Heart right ventricle (tissue), 16 donors: ENCODE results near the gene NSD1. TPM values are rescaled to one million over a fixed set of nuclear protein-coding genes. Genes with fewer than 3 reads are reported as not detected.

Source experiments
- ATAC-seq, 8 donors: fragments of 200-7000 bp; cut with Tn5 transposase; one replicate each; pipeline ENCODE4 v1.9.1; 2020; ENCODE audit warnings: mild to moderate bottlenecking in 8 of 8, moderate library complexity in 8 of 8, moderate number of reproducible peaks in 1 of 8
- DNase-seq, 2 donors: peaks; one replicate each; pipeline ENCODE4 v3.0.0-alpha.2; 2020
- H3K27ac ChIP-seq, 10 donors: fragments of 200-600 bp; sonication (generic) in 2 of 10; one replicate each; pipeline versions ENCODE4 v1.5.0 to v1.8.0; 2020 to 2022; ENCODE audit warnings: mild to moderate bottlenecking in 3 of 10
- H3K27me3 ChIP-seq, 7 donors: fragments of 200-600 bp; one replicate each; pipeline ENCODE4 v1.8.0; 2021 to 2022; ENCODE audit warnings: mild to moderate bottlenecking in 2 of 7
- H3K36me3 ChIP-seq, 9 donors: fragments of 200-600 bp; sonication (generic) in 1 of 9; one replicate each; pipeline versions ENCODE4 v1.5.0 to v1.8.0; 2020 to 2022; ENCODE audit warnings: mild to moderate bottlenecking in 2 of 9
- H3K4me1 ChIP-seq, 9 donors: fragments of 200-600 bp; sonication (generic) in 1 of 9; one replicate each; pipeline versions ENCODE4 v1.5.0 to v1.8.0; 2020 to 2022; ENCODE audit warnings: mild to moderate bottlenecking in 4 of 9
- H3K4me3 ChIP-seq, 10 donors: fragments of 200-600 bp; sonication (generic) in 2 of 10; one replicate each; pipeline versions ENCODE4 v1.5.0 to v1.8.0; 2020 to 2022; ENCODE audit warnings: mild to moderate bottlenecking in 7 of 10, moderate library complexity in 2 of 10
- H3K9me3 ChIP-seq, 11 donors: fragments of 200-600 bp in 10 of 11; sonication (generic) in 2 of 11; one replicate each; pipeline versions ENCODE4 v1.5.0 to v1.8.0; 2013 to 2022; ENCODE audit warnings: mild to moderate bottlenecking in 2 of 11, control low read depth in 1 of 11, moderate library complexity in 1 of 11
- WGBS, 2 donors: extraction: QIAGEN DNeasy Blood & Tissue Kit; methylation state at CpG; one replicate each; pipeline ENCODE4 v1.1.7; 2013; ENCODE audit warnings: inconsistent platforms in 1 of 2; 5-methylcytosine and 5-hydroxymethylcytosine counted together
- intact Hi-C, 10 donors: fragments of 100-400 bp; cut with DNase I; formaldehyde crosslinking; loops; one replicate each; pipeline versions ENCODE4 v1.11.1 to v1.14.2; 2022
- polyA plus RNA-seq, 2 donors: library from polyadenylated mRNA; stranded (reverse); fragments of 200-250 nt; gene quantifications; one replicate each; pipeline ENCODE4 v1.2.3, GENCODE V29; 2013
- total RNA-seq, 10 donors: library from RNA; stranded (reverse); fragmentation: NEBNext Ultra II Directional in 3 of 10; extraction: Animal tissue kit (Norgen Biotek cat#: 25700) in 3 of 10; gene quantifications; one replicate each; pipeline versions ENCODE4 v1.2.1 to v1.2.4, GENCODE V29; 2021 to 2023
- TF ChIP-seq, protein P1 (sequence below), 9 donors: fragments of 200-600 bp; sonication (generic) in 2 of 9; IDR thresholded peaks; one replicate each; pipeline versions ENCODE4 v1.5.0 to v1.8.0; 2021 to 2022; ENCODE audit warnings: antibody characterized with exemption in 9 of 9, mild to moderate bottlenecking in 5 of 9, moderate library complexity in 1 of 9
- donor health status: Arrhythmogenic right ventricular cardiomyopathy.
- donor health status: ischemic (EF 13 %, LVEDD 7.1; RV severe dilation, severe dysfunction).
- donor health status: healthy with polysubstance abuse.
- donor health status: DM: no; HTN: yes; CAD: no.
- donor health status: DM: no; HTN: no; CAD: no.
- donor health status: ischemic (EF 25% LVEDD 6.9; RV normal size, moderate dysfunction).
- donor health status: ischemic (EF 25% LVEDD 5.7; RV mildly dilated, moderate dysfunction).
- donor health status: healthy.
- donor health status: DM: yes; HTN: yes; CAD: no.
- donor health status: Ischemic cardiomyopathy.
- donor health status: ischemic (EF 35%, LVEDD 5.7; RV mildly dilated, moderate dysfunction).
- donor health status: nonischemic (EF 11% LVEDD 7.7; RV severe dilation, severe dysfunction).
- donor health status: DM: yes; HTN: yes; CAD: no.
- donor health status: PGD.
- donor health status: ischemic (EF 29% LVEDD 5.4; RV normal size, mild dysfunction).
- donor health status: nonischemic (EF 23%, LVEDD 6.1; RV moderate dilation, normal function).

The NSD1 gene
- total and polyA plus RNA-seq, 12 donors: 5.6 to 62.9 (median 47.1) TPM

- Histone ChIP-seq H3K4me3 (no peak overlapping the region), H3K4me1 (peaks cover 0 to 37% (median 16%) of the 10 kb centered on the region in 9 donors), H3K36me3 (peaks cover 0 to 95% (median 0%) of the 10 kb centered on the region in 9 donors), H3K27me3 (no peaks in the 10 kb centered on the region), H3K9me3 (no peaks in the 10 kb centered on the region), H3K27ac (no peak overlapping the region)
- intact Hi-C loops: no loop called here
- DNase-seq (no peak), ATAC-seq (no peak)
- TF ChIP-seq, protein P1, sequence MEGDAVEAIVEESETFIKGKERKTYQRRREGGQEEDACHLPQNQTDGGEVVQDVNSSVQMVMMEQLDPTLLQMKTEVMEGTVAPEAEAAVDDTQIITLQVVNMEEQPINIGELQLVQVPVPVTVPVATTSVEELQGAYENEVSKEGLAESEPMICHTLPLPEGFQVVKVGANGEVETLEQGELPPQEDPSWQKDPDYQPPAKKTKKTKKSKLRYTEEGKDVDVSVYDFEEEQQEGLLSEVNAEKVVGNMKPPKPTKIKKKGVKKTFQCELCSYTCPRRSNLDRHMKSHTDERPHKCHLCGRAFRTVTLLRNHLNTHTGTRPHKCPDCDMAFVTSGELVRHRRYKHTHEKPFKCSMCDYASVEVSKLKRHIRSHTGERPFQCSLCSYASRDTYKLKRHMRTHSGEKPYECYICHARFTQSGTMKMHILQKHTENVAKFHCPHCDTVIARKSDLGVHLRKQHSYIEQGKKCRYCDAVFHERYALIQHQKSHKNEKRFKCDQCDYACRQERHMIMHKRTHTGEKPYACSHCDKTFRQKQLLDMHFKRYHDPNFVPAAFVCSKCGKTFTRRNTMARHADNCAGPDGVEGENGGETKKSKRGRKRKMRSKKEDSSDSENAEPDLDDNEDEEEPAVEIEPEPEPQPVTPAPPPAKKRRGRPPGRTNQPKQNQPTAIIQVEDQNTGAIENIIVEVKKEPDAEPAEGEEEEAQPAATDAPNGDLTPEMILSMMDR (IDR thresholded peaks at IDR 0.05): no peak
- 98% methylated on average over 6 of the region's 6 CpGs for WGBS, 2 donors
Observed at GRCh38 chr5:177343777-177344176, 210.2 kb downstream of the NSD1 start.

DNA sequence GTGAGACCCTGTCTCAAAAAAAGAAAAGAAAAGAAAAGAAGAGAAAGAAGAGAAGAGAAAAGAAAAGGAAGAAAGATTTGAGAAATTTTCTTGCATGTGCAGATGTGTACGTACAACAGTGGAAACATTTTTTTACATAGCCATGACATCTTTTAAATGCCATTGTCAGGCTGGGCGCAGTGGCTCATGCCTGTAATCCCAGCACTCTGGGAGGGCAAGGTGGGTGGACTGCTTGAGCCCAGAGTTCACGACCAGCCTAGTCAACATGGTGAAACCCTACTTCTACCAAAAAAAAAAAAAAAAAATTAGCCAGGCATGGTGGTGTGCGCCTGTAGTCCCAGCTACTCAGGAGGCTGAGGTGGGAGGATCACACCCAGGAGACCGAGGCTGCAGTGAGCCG is 211.3 kb downstream of the NSD1 start:
- no peak for DNase-seq
- ATAC-seq: no peak

GRCh38 chr5:177346820-177347219 is 213.2 kb downstream of the NSD1 start:
- WGBS, 2 donors: 76 to 78% methylated on average over 4 of the region's 4 CpGs
- intact Hi-C loops: no loop called here

More for the DNA sequence above, 211.3 kb downstream of the NSD1 start:
- Histone ChIP-seq H3K4me3 (no peak overlapping the region), H3K9me3 (no peaks in the 10 kb centered on the region), H3K27ac (no peak overlapping the region), H3K4me1 (peaks cover under 1 to 40% (median 21%) of the 10 kb centered on the region in 9 donors), H3K27me3 (no peaks in the 10 kb centered on the region), H3K36me3 (peaks cover 0 to 95% (median 3%) of the 10 kb centered on the region in 9 donors)
- TF ChIP-seq, protein P1 (IDR thresholded peaks at IDR 0.05): no peak
- intact Hi-C loops: no loop called here
- 96% methylated on average over 6 of the region's 6 CpGs for WGBS, 2 donors

DNA sequence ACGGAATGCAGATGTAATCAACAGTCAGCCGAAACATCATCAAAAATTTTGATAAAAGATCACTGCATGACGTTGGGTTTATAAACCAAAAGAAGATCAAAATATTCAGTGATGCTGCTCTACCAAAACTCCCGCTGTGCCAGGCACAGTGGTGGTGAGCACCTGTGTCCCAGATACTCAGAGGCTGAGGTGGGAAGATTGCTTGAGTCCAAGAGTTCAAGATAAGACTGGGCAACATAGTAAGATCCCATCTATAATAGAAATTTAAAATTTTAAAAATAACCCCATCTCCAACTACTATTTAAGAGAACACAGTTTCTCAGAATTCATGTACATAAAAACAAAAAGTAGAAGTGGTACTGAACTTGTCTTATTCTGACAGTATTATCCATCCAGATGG is 214.1 kb downstream of the NSD1 start:
- peaks cover 7 to 57% (median 32%) of the 10 kb centered on the region in 9 donors for H3K4me1 ChIP-seq
- H3K36me3 ChIP-seq: peaks cover 0 to 73% (median 5%) of the 10 kb centered on the region in 9 donors
- H3K27ac ChIP-seq: no peak overlapping the region
- no peak for ATAC-seq
- H3K9me3 ChIP-seq: no peaks in the 10 kb centered on the region
- intact Hi-C loops: no loop called here
- H3K4me3 ChIP-seq: no peak overlapping the region
- DNase-seq: no peak
- TF ChIP-seq, protein P1 (IDR thresholded peaks at IDR 0.05): no peak
- WGBS, 2 donors: 87 to 90% methylated on average over 4 of the region's 4 CpGs
- no peaks in the 10 kb centered on the region for H3K27me3 ChIP-seq

More at GRCh38 chr5:177346820-177347219, 213.2 kb downstream of the NSD1 start:
- no peak overlapping the region for H3K27ac ChIP-seq
- H3K4me1 ChIP-seq: peaks cover 7 to 53% (median 32%) of the 10 kb centered on the region in 9 donors
- TF ChIP-seq, protein P1 (IDR thresholded peaks at IDR 0.05): no peak
- DNase-seq (no peak), ATAC-seq (no peak)
- no peaks in the 10 kb centered on the region for H3K27me3 ChIP-seq
- H3K36me3 ChIP-seq: peaks cover 0 to 82% (median 5%) of the 10 kb centered on the region in 9 donors
- no peaks in the 10 kb centered on the region for H3K9me3 ChIP-seq
- no peak overlapping the region for H3K4me3 ChIP-seq
